ENCODE measurements around the gene HOOK1.

DNA sequence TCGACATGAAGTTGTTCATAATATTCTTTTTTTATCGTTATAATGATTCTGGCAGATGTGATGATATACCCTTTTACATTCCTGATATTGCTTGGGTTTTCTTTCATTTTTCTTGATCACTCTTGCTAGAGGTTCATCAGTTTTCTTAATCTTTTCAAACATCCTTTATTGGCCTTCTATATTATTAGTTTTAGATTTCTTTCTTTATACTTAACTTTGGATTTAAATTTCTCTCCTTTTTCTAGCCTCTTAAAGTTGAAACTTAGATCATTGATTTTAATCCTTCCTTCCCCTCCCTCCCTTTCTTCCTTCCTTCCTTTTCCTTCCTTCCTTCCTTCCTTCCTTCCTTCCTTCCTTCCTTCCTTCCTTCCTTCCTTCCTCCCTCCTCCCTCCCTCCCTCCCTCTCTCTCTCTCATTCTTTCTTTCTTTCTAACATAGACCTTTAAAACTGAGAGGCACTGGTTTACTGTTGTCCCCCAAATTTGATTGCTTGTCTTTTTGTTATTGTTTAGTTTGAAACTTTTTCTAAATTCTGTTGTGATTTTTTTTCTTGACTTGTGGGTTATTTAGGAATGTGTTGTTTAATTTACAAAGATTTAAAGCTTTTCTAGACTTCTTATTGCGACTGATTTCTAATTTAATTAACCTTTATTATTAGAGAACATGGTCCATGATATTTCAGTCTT is 31.6 kb downstream of the HOOK1 start:
- TF ChIP-seq POLR2AphosphoS5 (IDR thresholded peaks at IDR 0.05; ENCODE audit: borderline replicate concordance, low read depth, low read length) (no peak), EZH2 (IDR thresholded peaks at IDR 0.05) (no peak)
